Ascending aorta (tissue), 2 donors: ENCODE data around the gene RASSF6. TPM values are rescaled to one million over a fixed set of nuclear protein-coding genes. Genes with fewer than 3 reads are reported as not detected.
"Not testable (repeated sequence)": the region's sequence is repeated elsewhere in the genome, so short reads cannot be mapped to it uniquely, and the experiment has no call there.

Experiments
- DNase-seq, 2 donors: peaks; one replicate each; pipeline ENCODE4 v3.0.0-alpha.2; 2019; ENCODE audit warnings: low spot score in 2 of 2
- H3K27ac ChIP-seq, 2 donors: fragments of 200-600 bp; sonication (generic); one replicate each; pipeline ENCODE4 v1.5.1; 2016 to 2017; ENCODE audit warnings: mild to moderate bottlenecking in 1 of 2
- H3K27me3 ChIP-seq: fragments of 200-600 bp; sonication (generic); one replicate; pipeline ENCODE4 v1.5.1; 2017
- H3K36me3 ChIP-seq, 2 donors: fragments of 200-600 bp; sonication (generic); one replicate each; pipeline ENCODE4 v1.5.1; 2016
- H3K4me1 ChIP-seq, 2 donors: fragments of 200-600 bp; sonication (generic); one replicate each; pipeline ENCODE4 v1.5.1; 2016 to 2017; ENCODE audit warnings: mild to moderate bottlenecking in 1 of 2
- H3K4me3 ChIP-seq, 2 donors: fragments of 200-600 bp; sonication (generic); one replicate each; pipeline ENCODE4 v1.5.1; 2016 to 2017; ENCODE audit warnings: mild to moderate bottlenecking in 1 of 2
- H3K9me3 ChIP-seq, 2 donors: fragments of 200-600 bp; sonication (generic); one replicate each; pipeline ENCODE4 v1.5.1; 2016
- CTCF ChIP-seq, 3 experiments: fragments of 200-600 bp in 2 of 3; fragments of 450-650 bp in 1 of 3; sonication (generic) in 2 of 3; IDR thresholded peaks; one replicate each; pipeline ENCODE4 v1.5.1; 2016 to 2019; ENCODE audit warnings: antibody characterized with exemption in 3 of 3, mild to moderate bottlenecking in 1 of 3, moderate library complexity in 1 of 3
- intact Hi-C: fragments of 100-400 bp; cut with DNase I; formaldehyde crosslinking; loops from one replicate; pipeline ENCODE4 v1.15.1; 2023
- total RNA-seq: library from RNA; depleted of rRNA; stranded (reverse); fragments of >200 nt; gene quantifications from one replicate; pipeline ENCODE4 v1.1.0, GENCODE V29; 2016

The RASSF6 gene
- total RNA-seq, 1 donor from 2014 or later = 1.4 TPM

- Histone ChIP-seq H3K9me3 (no peaks in the 10 kb centered on the region), H3K36me3 (no peaks in the 10 kb centered on the region), H3K4me1 (peaks cover 0 to 6% of the 10 kb centered on the region in 2 donors), H3K4me3 (no peak overlapping the region), H3K27ac (no peak overlapping the region), H3K27me3 (no peaks in the 10 kb centered on the region)
- no peak for TF ChIP-seq CTCF (IDR thresholded peaks at IDR 0.05)
- intact Hi-C loops = no loop called here
- DNase-seq = no peak
Observed at GRCh38 chr4:73648478-73648877, 28.2 kb upstream of the RASSF6 start.

- H3K27ac ChIP-seq = no peak overlapping the region
- no peaks in the 10 kb centered on the region for H3K9me3 ChIP-seq
- TF ChIP-seq CTCF (IDR thresholded peaks at IDR 0.05) = no peak
- H3K4me3 ChIP-seq = no peak overlapping the region
- intact Hi-C loops = no loop called here
- H3K27me3 ChIP-seq = no peaks in the 10 kb centered on the region
- peaks cover 0 to under 1% of the 10 kb centered on the region in 2 donors for H3K4me1 ChIP-seq
- H3K36me3 ChIP-seq = no peaks in the 10 kb centered on the region
- DNase-seq = no peak
Observed at GRCh38 chr4:73646117-73646516, 25.9 kb upstream of the RASSF6 start.

GRCh38 chr4:73631565-73632226 lies 11.5 kb upstream of the RASSF6 start:
- TF ChIP-seq CTCF (IDR thresholded peaks at IDR 0.05) = no peak
- Histone ChIP-seq H3K36me3 (no peaks in the 10 kb centered on the region), H3K4me1 (no peaks in the 10 kb centered on the region), H3K9me3 (no peaks in the 10 kb centered on the region), H3K27ac (no peak overlapping the region), H3K27me3 (no peaks in the 10 kb centered on the region), H3K4me3 (no peak overlapping the region)
- DNase-seq = no peak
- intact Hi-C loops = no loop called here

- intact Hi-C loops, H3K4me3 ChIP-seq, H3K9me3 ChIP-seq, H3K27me3 ChIP-seq, H3K27ac ChIP-seq, H3K36me3 ChIP-seq, H3K4me1 ChIP-seq, DNase-seq: not testable (repeated sequence)
Observed at GRCh38 chr4:73628834-73629233, 8.6 kb upstream of the RASSF6 start.

- intact Hi-C loops = no loop called here
- TF ChIP-seq CTCF (IDR thresholded peaks at IDR 0.05) = no peak
- Histone ChIP-seq H3K27me3 (peaks cover 3% of the 10 kb centered on the region), H3K27ac (no peak overlapping the region), H3K4me3 (no peak overlapping the region), H3K36me3 (no peaks in the 10 kb centered on the region), H3K9me3 (no peaks in the 10 kb centered on the region), H3K4me1 (no peaks in the 10 kb centered on the region)
- DNase-seq = no peak
Observed at GRCh38 chr4:73621357-73621756, 1.1 kb upstream of the RASSF6 start.

- intact Hi-C loops = no loop called here
- Histone ChIP-seq H3K4me3 (no peak overlapping the region), H3K27me3 (peaks cover 3% of the 10 kb centered on the region), H3K4me1 (no peaks in the 10 kb centered on the region), H3K27ac (no peak overlapping the region), H3K9me3 (no peaks in the 10 kb centered on the region), H3K36me3 (no peaks in the 10 kb centered on the region)
- no peak for TF ChIP-seq CTCF (IDR thresholded peaks at IDR 0.05)
- DNase-seq = no peak
Observed at GRCh38 chr4:73619346-73619745, 890 bp downstream of the RASSF6 start.
